GM08714 (cell line): ENCODE data around the gene RDX.

Experiments used
- H3K4me3 ChIP-seq: fragments of 200-500 bp; sonication (Bioruptor generic); 2 replicates; pipeline ENCODE4 v1.5.1; 2014; ENCODE audit warnings: mild to moderate bottlenecking, low read length, inconsistent platforms
- ZNF274 ChIP-seq: IDR thresholded peaks from 2 replicates; pipeline ENCODE4 v1.6.1; 2012; ENCODE audit warnings: mild to moderate bottlenecking, low read depth, low read length

RDX gene

GRCh38 chr11:110296226-110297075, at the start of gene RDX:
Gene RDX (minus strand): TSS chr11:110296614. CDS start chr11:110279692, 16,922 bp downstream.
- H3K4me3 ChIP-seq: peak within 1 kb of the TSS; percentile 74
- no peak for TF ChIP-seq ZNF274

- H3K4me3 ChIP-seq: no peak overlapping the region
- no peak for TF ChIP-seq ZNF274
Observed at GRCh38 chr11:110345743-110346142, 49.3 kb upstream of the RDX start.

- H3K4me3 ChIP-seq: no peak overlapping the region
- no peak for TF ChIP-seq ZNF274
Observed at GRCh38 chr11:110340436-110340835, 44.0 kb upstream of the RDX start.

GRCh38 chr11:110339456-110340250, 43.2 kb upstream of the RDX start:
- TF ChIP-seq ZNF274: no peak

GRCh38 chr11:110338684-110339083, 42.3 kb upstream of the RDX start:
- no peak overlapping the region for H3K4me3 ChIP-seq
- no peak for TF ChIP-seq ZNF274

More at GRCh38 chr11:110339456-110340250, 43.2 kb upstream of the RDX start:
- no peak overlapping the region for H3K4me3 ChIP-seq

GRCh38 chr11:110337570-110338193, 41.3 kb upstream of the RDX start:
- H3K4me3 ChIP-seq: no peak overlapping the region
- no peak for TF ChIP-seq ZNF274

GRCh38 chr11:110336054-110336453, 39.6 kb upstream of the RDX start:
- TF ChIP-seq ZNF274: no peak
- no peak overlapping the region for H3K4me3 ChIP-seq

GRCh38 chr11:110335358-110335757, 38.9 kb upstream of the RDX start:
- no peak overlapping the region for H3K4me3 ChIP-seq
- TF ChIP-seq ZNF274: no peak

GRCh38 chr11:110331626-110332025, 35.2 kb upstream of the RDX start:
- TF ChIP-seq ZNF274: no peak
- H3K4me3 ChIP-seq: no peak overlapping the region

- peak overlapping the region; percentile 79; the same call in 1 of the 2 replicates for H3K4me3 ChIP-seq
Observed at GRCh38 chr11:110329445-110329844, 33.0 kb upstream of the RDX start.

GRCh38 chr11:110327508-110327907, 31.1 kb upstream of the RDX start:
- TF ChIP-seq ZNF274: no peak
- H3K4me3 ChIP-seq: no peak overlapping the region; the same call in 1 of the 2 replicates

More at GRCh38 chr11:110329445-110329844, 33.0 kb upstream of the RDX start:
- no peak for TF ChIP-seq ZNF274

GRCh38 chr11:110323786-110324185, 27.4 kb upstream of the RDX start:
- no peak overlapping the region for H3K4me3 ChIP-seq
- TF ChIP-seq ZNF274: no peak

GRCh38 chr11:110319501-110319900, 23.1 kb upstream of the RDX start:
- TF ChIP-seq ZNF274: no peak

GRCh38 chr11:110318638-110319404, 22.4 kb upstream of the RDX start:
- no peak for TF ChIP-seq ZNF274
- no peak overlapping the region for H3K4me3 ChIP-seq

More at GRCh38 chr11:110319501-110319900, 23.1 kb upstream of the RDX start:
- no peak overlapping the region for H3K4me3 ChIP-seq

GRCh38 chr11:110317516-110317932, 21.1 kb upstream of the RDX start:
- no peak for TF ChIP-seq ZNF274
- no peak overlapping the region for H3K4me3 ChIP-seq
